ENCODE results near the gene CERK.

Gene CERK

DNA sequence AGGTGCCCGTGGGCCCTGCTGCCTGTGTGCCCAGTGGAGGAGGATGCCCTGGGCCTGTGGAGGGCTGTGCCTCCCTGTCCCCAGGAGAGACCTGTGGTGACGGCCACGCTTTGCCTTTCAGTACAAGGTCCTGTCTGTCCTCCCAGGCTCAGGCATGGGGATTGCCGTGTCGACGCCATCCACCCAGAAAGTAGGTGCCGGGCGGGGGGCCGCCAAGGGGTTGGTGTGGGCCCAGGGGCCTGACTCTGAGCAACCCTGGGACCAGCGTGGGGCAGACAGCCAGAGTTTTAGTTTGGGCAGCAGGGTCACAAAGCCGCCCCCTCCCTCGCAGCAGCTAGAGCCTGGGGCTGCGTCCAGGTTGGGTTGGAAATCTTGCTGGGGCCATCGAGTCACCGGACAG is 61.6 kb downstream of the CERK start:
- peaks cover 7% of the 10 kb centered on the region for H3K4me1 ChIP-seq (ENCODE audit: low read length)
- no peaks in the 10 kb centered on the region for H3K9me3 ChIP-seq (ENCODE audit: insufficient read depth, low read length)
- no peak overlapping the region for H3K4me3 ChIP-seq (ENCODE audit: low read length)
- H4K20me1 ChIP-seq (ENCODE audit: insufficient read depth, low read length) = peaks cover 7% of the 10 kb centered on the region
- no peak overlapping the region for H3K4me2 ChIP-seq (ENCODE audit: low read length)
- H3K79me2 ChIP-seq (ENCODE audit: low read length) = no peaks in the 10 kb centered on the region
- no peaks in the 10 kb centered on the region for H3K27me3 ChIP-seq (ENCODE audit: low read depth, low read length)
- no peak overlapping the region for H3K27ac ChIP-seq (ENCODE audit: low read length)
- no peak overlapping the region for H3K9ac ChIP-seq (ENCODE audit: low read length)
- no peak overlapping the region for H2AFZ ChIP-seq (ENCODE audit: low read depth, low read length)
- no peak for TF ChIP-seq EZH2phosphoT487 (IDR thresholded peaks at IDR 0.05; ENCODE audit: low read depth)
- TF ChIP-seq, protein P1, sequence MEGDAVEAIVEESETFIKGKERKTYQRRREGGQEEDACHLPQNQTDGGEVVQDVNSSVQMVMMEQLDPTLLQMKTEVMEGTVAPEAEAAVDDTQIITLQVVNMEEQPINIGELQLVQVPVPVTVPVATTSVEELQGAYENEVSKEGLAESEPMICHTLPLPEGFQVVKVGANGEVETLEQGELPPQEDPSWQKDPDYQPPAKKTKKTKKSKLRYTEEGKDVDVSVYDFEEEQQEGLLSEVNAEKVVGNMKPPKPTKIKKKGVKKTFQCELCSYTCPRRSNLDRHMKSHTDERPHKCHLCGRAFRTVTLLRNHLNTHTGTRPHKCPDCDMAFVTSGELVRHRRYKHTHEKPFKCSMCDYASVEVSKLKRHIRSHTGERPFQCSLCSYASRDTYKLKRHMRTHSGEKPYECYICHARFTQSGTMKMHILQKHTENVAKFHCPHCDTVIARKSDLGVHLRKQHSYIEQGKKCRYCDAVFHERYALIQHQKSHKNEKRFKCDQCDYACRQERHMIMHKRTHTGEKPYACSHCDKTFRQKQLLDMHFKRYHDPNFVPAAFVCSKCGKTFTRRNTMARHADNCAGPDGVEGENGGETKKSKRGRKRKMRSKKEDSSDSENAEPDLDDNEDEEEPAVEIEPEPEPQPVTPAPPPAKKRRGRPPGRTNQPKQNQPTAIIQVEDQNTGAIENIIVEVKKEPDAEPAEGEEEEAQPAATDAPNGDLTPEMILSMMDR (IDR thresholded peaks at IDR 0.05; ENCODE audit: low read depth, low read length) = no peak
- H3K36me3 ChIP-seq (replicated peaks; ENCODE audit: low read depth, low read length) = peaks cover 30% of the 10 kb centered on the region

DNA sequence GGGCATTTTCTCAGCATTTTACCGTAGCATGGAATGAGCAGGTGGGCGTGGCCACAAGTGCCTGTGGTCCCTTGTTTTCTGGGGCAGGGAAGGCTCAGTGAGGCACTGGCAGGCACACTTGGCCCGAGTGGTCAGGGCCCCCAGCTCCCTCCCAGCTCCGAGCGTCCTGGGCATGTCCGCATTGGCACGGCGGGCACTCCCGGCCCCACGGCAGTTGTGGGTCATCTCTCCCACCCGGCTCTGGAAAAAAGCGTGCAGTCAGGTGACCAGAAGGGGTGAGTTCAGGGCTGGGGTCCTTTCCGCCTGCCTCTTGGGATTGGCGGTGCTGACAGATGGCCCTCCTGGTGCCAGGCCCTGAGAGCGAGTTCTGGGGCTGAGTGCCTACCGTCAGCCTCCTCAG is 62.1 kb downstream of the CERK start:
- Histone ChIP-seq H3K4me1 (ENCODE audit: low read length) (peaks cover 1% of the 10 kb centered on the region), H3K9ac (ENCODE audit: low read length) (no peak overlapping the region), H2AFZ (ENCODE audit: low read depth, low read length) (no peak overlapping the region), H3K36me3 (replicated peaks; ENCODE audit: low read depth, low read length) (peaks cover 30% of the 10 kb centered on the region), H3K9me3 (ENCODE audit: insufficient read depth, low read length) (no peaks in the 10 kb centered on the region), H3K4me2 (ENCODE audit: low read length) (no peak overlapping the region), H3K27me3 (ENCODE audit: low read depth, low read length) (no peaks in the 10 kb centered on the region), H3K79me2 (ENCODE audit: low read length) (no peaks in the 10 kb centered on the region), H4K20me1 (ENCODE audit: insufficient read depth, low read length) (peaks cover 7% of the 10 kb centered on the region), H3K27ac (ENCODE audit: low read length) (no peak overlapping the region), H3K4me3 (ENCODE audit: low read length) (no peak overlapping the region)
- no peak for TF ChIP-seq EZH2phosphoT487 (IDR thresholded peaks at IDR 0.05; ENCODE audit: low read depth)
- TF ChIP-seq, protein P1 (IDR thresholded peaks at IDR 0.05; ENCODE audit: low read depth, low read length) = no peak

DNA sequence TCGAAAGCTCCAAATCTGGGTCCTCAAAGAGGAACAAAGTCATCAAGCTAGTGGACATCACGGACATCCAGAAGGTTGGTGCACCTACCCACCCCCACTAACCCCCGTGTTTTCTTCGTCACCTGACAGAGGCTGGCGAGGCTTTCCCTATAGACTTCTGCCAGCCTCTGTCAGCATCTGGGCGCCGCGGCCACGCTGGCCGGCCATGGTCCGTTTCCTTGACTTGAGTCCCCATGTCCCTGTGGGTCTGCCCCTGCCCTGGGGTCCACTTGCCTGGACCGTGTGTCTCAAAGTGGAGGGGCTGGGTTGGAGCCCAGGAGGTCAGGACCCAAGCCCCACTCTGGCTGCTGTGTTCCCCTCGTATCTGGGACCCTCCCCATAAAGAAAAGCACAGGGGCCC is 62.6 kb downstream of the CERK start:
- no peaks in the 10 kb centered on the region for H3K9me3 ChIP-seq (ENCODE audit: insufficient read depth, low read length)
- no peak for TF ChIP-seq EZH2phosphoT487 (IDR thresholded peaks at IDR 0.05; ENCODE audit: low read depth)
- TF ChIP-seq, protein P1 (IDR thresholded peaks at IDR 0.05; ENCODE audit: low read depth, low read length) = no peak
- peaks cover 30% of the 10 kb centered on the region for H3K36me3 ChIP-seq (replicated peaks; ENCODE audit: low read depth, low read length)
- H3K4me1 ChIP-seq (ENCODE audit: low read length) = no peaks in the 10 kb centered on the region
- no peaks in the 10 kb centered on the region for H3K79me2 ChIP-seq (ENCODE audit: low read length)
- H2AFZ ChIP-seq (ENCODE audit: low read depth, low read length) = no peak overlapping the region
- no peak overlapping the region for H3K9ac ChIP-seq (ENCODE audit: low read length)
- no peak overlapping the region for H3K4me2 ChIP-seq (ENCODE audit: low read length)
- no peak overlapping the region for H3K4me3 ChIP-seq (ENCODE audit: low read length)
- no peak overlapping the region for H3K27ac ChIP-seq (ENCODE audit: low read length)
- peaks cover 7% of the 10 kb centered on the region for H4K20me1 ChIP-seq (ENCODE audit: insufficient read depth, low read length)
- no peaks in the 10 kb centered on the region for H3K27me3 ChIP-seq (ENCODE audit: low read depth, low read length)

DNA sequence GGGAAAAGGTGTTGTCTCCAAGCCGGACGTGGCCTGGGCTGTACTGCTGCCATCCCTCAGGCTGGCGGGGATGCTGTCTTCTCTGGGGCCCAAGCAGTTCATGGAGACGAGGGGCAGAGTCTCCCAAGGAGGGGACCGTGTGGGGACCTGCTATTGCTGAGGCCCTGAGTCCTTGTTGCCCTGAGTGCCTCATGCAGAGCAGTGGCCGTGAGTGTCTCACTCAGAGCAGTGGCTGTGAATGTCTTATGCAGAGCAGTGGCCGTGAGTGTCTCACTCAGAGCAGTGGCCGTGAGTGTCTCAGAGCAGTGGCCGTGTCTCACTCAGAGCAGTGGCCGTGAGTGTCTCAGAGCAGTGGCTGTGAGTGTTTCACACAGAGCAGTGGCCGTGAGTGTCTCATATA is 63.1 kb downstream of the CERK start:
- TF ChIP-seq, protein P1 (IDR thresholded peaks at IDR 0.05; ENCODE audit: low read depth, low read length) = no peak
- no peak for TF ChIP-seq EZH2phosphoT487 (IDR thresholded peaks at IDR 0.05; ENCODE audit: low read depth)
- H3K4me3 ChIP-seq (ENCODE audit: low read length) = no peak overlapping the region
- no peaks in the 10 kb centered on the region for H3K79me2 ChIP-seq (ENCODE audit: low read length)
- H2AFZ ChIP-seq (ENCODE audit: low read depth, low read length) = no peak overlapping the region
- no peaks in the 10 kb centered on the region for H3K4me1 ChIP-seq (ENCODE audit: low read length)
- no peak overlapping the region for H3K27ac ChIP-seq (ENCODE audit: low read length)
- H3K27me3 ChIP-seq (ENCODE audit: low read depth, low read length) = no peaks in the 10 kb centered on the region
- H3K9ac ChIP-seq (ENCODE audit: low read length) = no peak overlapping the region
- H3K36me3 ChIP-seq (replicated peaks; ENCODE audit: low read depth, low read length) = peaks cover 33% of the 10 kb centered on the region
- H3K4me2 ChIP-seq (ENCODE audit: low read length) = no peak overlapping the region
- peaks cover 7% of the 10 kb centered on the region for H4K20me1 ChIP-seq (ENCODE audit: insufficient read depth, low read length)
- no peaks in the 10 kb centered on the region for H3K9me3 ChIP-seq (ENCODE audit: insufficient read depth, low read length)

Measured in OCI-LY3 (cell line).